Osteoblast (primary cell): ENCODE measurements around the gene AHI1. TPM values are rescaled to one million over a fixed set of nuclear protein-coding genes. Genes with fewer than 3 reads are reported as not detected.

Experiments
- DNase-seq: peaks from one replicate; pipeline ENCODE4 v3.0.0; 2011; ENCODE audit warnings: low spot score, mixed read lengths; ENCODE audit not compliant: insufficient read length; ENCODE audit errors: missing footprints
- H2AFZ ChIP-seq: 2 replicates; pipeline ENCODE4 v1.6.0; 2011; ENCODE audit warnings: mild to moderate bottlenecking, low read length
- H3K27ac ChIP-seq: 2 replicates; pipeline ENCODE4 v1.5.1; 2011; ENCODE audit warnings: mild to moderate bottlenecking, low read depth, low read length, moderate library complexity
- H3K27me3 ChIP-seq: 2 replicates; pipeline ENCODE4 v1.6.0; 2012; ENCODE audit warnings: mild to moderate bottlenecking, control low read depth, inconsistent platforms, low read length, moderate library complexity; ENCODE audit not compliant: insufficient read depth
- H3K36me3 ChIP-seq: 2 replicates; pipeline ENCODE4 v1.5.1; 2011; ENCODE audit warnings: mild to moderate bottlenecking, low read length, control low read depth, moderate library complexity; ENCODE audit not compliant: insufficient read depth
- H3K4me1 ChIP-seq: 2 replicates; pipeline ENCODE4 v1.5.1; 2011; ENCODE audit warnings: mild to moderate bottlenecking, low read length, control low read depth, moderate library complexity; ENCODE audit not compliant: insufficient read depth
- H3K4me2 ChIP-seq: 2 replicates; pipeline ENCODE4 v1.6.0; 2011; ENCODE audit warnings: mild to moderate bottlenecking, low read length; ENCODE audit not compliant: insufficient read depth
- H3K4me3 ChIP-seq: fragments of 200-600 bp; sonication (generic); 3 replicates; pipeline ENCODE4 v1.5.1; 2012; ENCODE audit warnings: mild to moderate bottlenecking, low read length, inconsistent platforms; ENCODE audit not compliant: insufficient read depth
- H3K79me2 ChIP-seq: 2 replicates; pipeline ENCODE4 v1.6.0; 2012; ENCODE audit warnings: mild to moderate bottlenecking, low read length, control low read depth, inconsistent platforms; ENCODE audit not compliant: insufficient read depth
- H3K9me3 ChIP-seq: 2 replicates; pipeline ENCODE4 v1.5.1; 2011; ENCODE audit warnings: low read depth, low read length, control low read depth
- H4K20me1 ChIP-seq: 2 replicates; pipeline ENCODE4 v1.6.0; 2012; ENCODE audit warnings: mild to moderate bottlenecking, low read length, control low read depth; ENCODE audit not compliant: insufficient read depth
- total RNA-seq: library from RNA; depleted of rRNA; stranded (reverse); fragments of >200 nt; gene quantifications from 2 replicates; pipeline ENCODE4 v1.2.3, GENCODE V29; 2012
- TF ChIP-seq, protein P1 (sequence below): IDR thresholded peaks from 2 replicates; pipeline ENCODE4 v1.5.1; 2011; ENCODE audit warnings: mild to moderate bottlenecking, low read depth, low read length, moderate library complexity; ENCODE audit errors: extremely low read depth

Gene AHI1
- total RNA-seq, 1 donor: 50.3 TPM

DNA sequence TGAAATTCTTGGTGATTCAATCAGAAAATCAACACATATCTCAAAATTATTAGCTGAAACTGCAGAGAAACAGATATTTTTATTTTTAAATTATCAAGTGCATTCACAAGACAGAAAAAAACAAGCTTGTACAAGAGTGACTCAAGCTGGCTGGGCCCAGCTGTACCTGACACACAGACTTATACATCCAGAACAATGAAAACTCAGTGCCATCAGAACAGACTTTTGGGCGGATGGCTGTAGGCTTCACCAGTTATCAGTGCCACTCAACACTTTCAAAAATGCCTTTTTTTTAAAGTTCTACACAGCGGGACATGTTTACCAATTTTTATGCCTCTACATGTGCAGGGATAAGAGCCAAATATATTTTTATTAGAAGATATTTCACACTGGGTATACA lies 213.6 kb downstream of the AHI1 start:
- Histone ChIP-seq H3K4me3 (no peak overlapping the region), H3K4me1 (no peaks in the 10 kb centered on the region), H3K27me3 (no peaks in the 10 kb centered on the region), H3K79me2 (no peaks in the 10 kb centered on the region), H3K4me2 (no peak overlapping the region), H4K20me1 (no peaks in the 10 kb centered on the region), H3K9me3 (no peaks in the 10 kb centered on the region), H2AFZ (no peak overlapping the region), H3K27ac (no peak overlapping the region), H3K36me3 (peaks cover 8% of the 10 kb centered on the region)
- TF ChIP-seq, protein P1, sequence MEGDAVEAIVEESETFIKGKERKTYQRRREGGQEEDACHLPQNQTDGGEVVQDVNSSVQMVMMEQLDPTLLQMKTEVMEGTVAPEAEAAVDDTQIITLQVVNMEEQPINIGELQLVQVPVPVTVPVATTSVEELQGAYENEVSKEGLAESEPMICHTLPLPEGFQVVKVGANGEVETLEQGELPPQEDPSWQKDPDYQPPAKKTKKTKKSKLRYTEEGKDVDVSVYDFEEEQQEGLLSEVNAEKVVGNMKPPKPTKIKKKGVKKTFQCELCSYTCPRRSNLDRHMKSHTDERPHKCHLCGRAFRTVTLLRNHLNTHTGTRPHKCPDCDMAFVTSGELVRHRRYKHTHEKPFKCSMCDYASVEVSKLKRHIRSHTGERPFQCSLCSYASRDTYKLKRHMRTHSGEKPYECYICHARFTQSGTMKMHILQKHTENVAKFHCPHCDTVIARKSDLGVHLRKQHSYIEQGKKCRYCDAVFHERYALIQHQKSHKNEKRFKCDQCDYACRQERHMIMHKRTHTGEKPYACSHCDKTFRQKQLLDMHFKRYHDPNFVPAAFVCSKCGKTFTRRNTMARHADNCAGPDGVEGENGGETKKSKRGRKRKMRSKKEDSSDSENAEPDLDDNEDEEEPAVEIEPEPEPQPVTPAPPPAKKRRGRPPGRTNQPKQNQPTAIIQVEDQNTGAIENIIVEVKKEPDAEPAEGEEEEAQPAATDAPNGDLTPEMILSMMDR: no peak
- no peak for DNase-seq

DNA sequence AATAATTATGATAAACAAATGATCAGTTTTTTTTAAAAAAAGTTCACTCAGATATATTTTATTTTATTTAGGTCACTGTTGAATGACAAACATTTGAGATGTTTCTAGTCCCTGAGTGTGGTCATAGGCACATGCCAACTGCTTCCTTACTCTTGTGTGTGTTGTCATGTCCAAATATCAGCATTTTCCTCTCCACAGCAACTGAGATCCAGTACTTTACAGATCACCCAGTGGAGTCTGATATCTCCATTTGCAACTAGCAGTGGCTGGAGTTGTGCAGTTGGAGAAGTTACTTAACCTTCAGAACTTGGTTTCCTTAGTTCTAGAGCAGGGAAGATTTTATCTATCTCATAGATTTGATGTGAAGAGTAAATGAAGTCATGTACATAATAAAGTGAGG lies 215.1 kb downstream of the AHI1 start:
- TF ChIP-seq, protein P1: no peak
- Histone ChIP-seq H3K27me3 (no peaks in the 10 kb centered on the region), H3K9me3 (no peaks in the 10 kb centered on the region), H3K79me2 (no peaks in the 10 kb centered on the region), H3K4me1 (no peaks in the 10 kb centered on the region), H3K4me3 (no peak overlapping the region), H2AFZ (no peak overlapping the region), H3K36me3 (peaks cover 5% of the 10 kb centered on the region), H3K27ac (no peak overlapping the region), H3K4me2 (no peak overlapping the region), H4K20me1 (no peaks in the 10 kb centered on the region)
- no peak for DNase-seq

DNA sequence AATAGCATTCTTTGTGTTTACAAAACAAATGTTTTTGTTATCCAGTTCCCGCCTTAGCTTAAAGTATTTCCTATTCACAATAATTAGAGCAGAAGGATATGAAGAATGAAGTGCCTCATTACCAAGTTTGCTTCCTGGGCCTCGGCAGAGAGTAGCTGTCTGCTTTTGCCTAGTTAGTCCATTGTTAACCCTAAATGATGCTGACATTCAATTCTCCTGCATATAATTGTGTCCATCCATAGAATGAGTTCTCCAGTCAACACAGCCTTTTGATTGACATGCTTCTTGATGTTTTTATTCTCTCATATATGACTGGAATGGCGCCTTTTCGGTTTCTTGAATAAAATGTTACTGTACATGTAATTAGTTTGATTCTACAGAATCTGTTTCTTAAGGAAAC lies 215.6 kb downstream of the AHI1 start:
- H3K27me3 ChIP-seq: no peaks in the 10 kb centered on the region
- no peaks in the 10 kb centered on the region for H3K4me1 ChIP-seq
- H3K4me2 ChIP-seq: no peak overlapping the region
- DNase-seq: no peak
- no peak overlapping the region for H2AFZ ChIP-seq
- no peaks in the 10 kb centered on the region for H3K9me3 ChIP-seq
- H4K20me1 ChIP-seq: no peaks in the 10 kb centered on the region
- peaks cover 5% of the 10 kb centered on the region for H3K36me3 ChIP-seq
- TF ChIP-seq, protein P1: no peak
- H3K27ac ChIP-seq: no peak overlapping the region
- H3K4me3 ChIP-seq: no peak overlapping the region
- no peaks in the 10 kb centered on the region for H3K79me2 ChIP-seq

DNA sequence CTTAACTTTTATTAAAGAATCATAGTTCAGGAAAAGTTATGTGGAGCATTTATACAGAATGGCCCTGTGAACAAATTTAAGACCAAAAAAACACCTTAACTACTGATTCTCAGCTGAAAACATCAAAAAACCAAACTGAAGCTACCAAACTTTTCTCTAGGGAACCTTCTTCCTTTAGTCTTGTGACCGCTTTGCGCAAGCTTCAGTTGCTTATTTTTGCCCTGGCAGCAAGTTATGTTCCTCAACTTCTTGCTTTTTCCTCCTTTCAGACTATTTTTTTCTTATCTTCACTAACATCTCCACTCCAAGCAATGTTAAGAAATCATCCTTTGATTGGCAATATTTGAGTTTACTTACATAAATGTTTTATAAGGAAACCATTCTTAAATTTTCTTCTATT lies 216.3 kb downstream of the AHI1 start:
- Histone ChIP-seq H4K20me1 (no peaks in the 10 kb centered on the region), H3K4me1 (no peaks in the 10 kb centered on the region), H3K27ac (no peak overlapping the region), H3K9me3 (no peaks in the 10 kb centered on the region), H3K4me2 (no peak overlapping the region), H2AFZ (no peak overlapping the region), H3K4me3 (no peak overlapping the region), H3K27me3 (no peaks in the 10 kb centered on the region), H3K79me2 (no peaks in the 10 kb centered on the region), H3K36me3 (peaks cover 5% of the 10 kb centered on the region)
- DNase-seq: no peak
- TF ChIP-seq, protein P1: no peak
